Activated T-helper 9 cell treated with anti-CD3 and anti-CD28 coated beads, Interleukin-2, amount 50 U/mL, for 16 hours (primary cell): ENCODE results near the gene MTHFSD.

Experiments used
- DNase-seq: peaks from one replicate; pipeline ENCODE4 v3.0.0-alpha.2; 2020; ENCODE audit warnings: low read depth

The MTHFSD gene

DNA sequence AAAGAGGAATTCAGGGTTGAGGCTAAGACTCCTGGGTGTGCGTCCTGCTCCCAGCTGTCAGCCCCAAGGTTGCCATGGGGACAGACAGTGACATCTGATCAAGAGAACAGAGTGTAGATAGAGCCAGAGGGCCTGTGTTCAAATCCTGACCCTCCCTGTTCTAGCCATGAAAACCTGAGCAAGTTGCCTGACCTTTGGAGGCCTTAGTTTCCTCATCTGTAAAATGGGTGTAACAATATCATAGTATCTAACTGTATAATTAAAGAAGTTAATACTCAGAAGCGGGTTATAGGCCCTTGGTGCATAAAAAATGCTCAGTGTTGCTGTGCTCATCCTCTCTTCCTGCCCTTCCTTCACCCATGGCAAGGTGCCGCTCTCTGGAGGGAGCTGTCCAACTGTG is 73.4 kb downstream of the MTHFSD start:
- DNase-seq = no peak

DNA sequence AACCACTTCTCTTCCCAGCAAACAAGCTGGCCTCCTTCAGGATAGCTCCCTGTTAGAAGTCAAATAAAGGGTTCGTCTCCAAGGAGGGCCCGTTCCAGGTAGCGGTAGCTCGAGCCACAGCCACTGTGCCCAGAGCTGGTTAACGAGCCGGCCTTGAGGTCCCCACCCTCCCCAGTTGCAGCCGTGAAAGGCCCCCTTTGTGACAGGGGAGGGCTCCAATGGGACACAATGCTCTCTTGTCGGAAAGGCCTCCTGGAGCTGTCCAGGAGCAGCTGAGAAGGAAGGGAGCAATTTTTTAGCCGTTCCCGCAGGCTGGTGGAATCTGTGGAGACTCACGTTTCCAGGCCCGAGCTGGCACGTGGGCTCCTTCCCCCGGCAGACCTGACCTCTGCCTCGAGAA is 74.6 kb downstream of the MTHFSD start:
- DNase-seq = no peak
